GM18511 (cell line): ENCODE data around the gene ZBTB43.

ENCODE experiments used
- ATAC-seq: cut with Tn5 transposase; IDR thresholded peaks from one replicate; pipeline ENCODE4 v1.9.1; 2021; ENCODE audit warnings: mild to moderate bottlenecking, moderate library complexity; ENCODE audit not compliant: unreplicated experiment

The ZBTB43 gene

GRCh38 chr9:126856326-126856877 is 51.6 kb downstream of the ZBTB43 start:
- no peak for ATAC-seq

- no peak for ATAC-seq
Measured at GRCh38 chr9:126857261-126857960, 52.6 kb downstream of the ZBTB43 start.

- ATAC-seq: no peak
Measured at GRCh38 chr9:126859111-126859510, 54.3 kb downstream of the ZBTB43 start.

GRCh38 chr9:126860077-126860756 is 55.4 kb downstream of the ZBTB43 start, which contains the start of gene ZBTB34:
Gene ZBTB34, plus strand, starts transcription at chr9:126860639. Its CDS starts 18,761 bp downstream, at chr9:126879400.
- peak; percentile 63 for ATAC-seq

- peak; percentile 33 for ATAC-seq
Measured at GRCh38 chr9:126860757-126861466, 56.1 kb downstream of the ZBTB43 start.

- ATAC-seq: no peak
Measured at GRCh38 chr9:126861707-126862103, 56.9 kb downstream of the ZBTB43 start.

GRCh38 chr9:126862104-126862761 is 57.4 kb downstream of the ZBTB43 start:
- no peak for ATAC-seq

- no peak for ATAC-seq
Measured at GRCh38 chr9:126864771-126865170, 59.9 kb downstream of the ZBTB43 start.

- no peak for ATAC-seq
Measured at GRCh38 chr9:126869368-126869767, 64.5 kb downstream of the ZBTB43 start.

GRCh38 chr9:126872516-126872915 is 67.7 kb downstream of the ZBTB43 start:
- ATAC-seq: no peak

GRCh38 chr9:126874546-126875314 is 69.9 kb downstream of the ZBTB43 start:
- no peak for ATAC-seq

- no peak for ATAC-seq
Measured at GRCh38 chr9:126875756-126876510, 71.1 kb downstream of the ZBTB43 start.

GRCh38 chr9:126876531-126876930 is 71.7 kb downstream of the ZBTB43 start:
- ATAC-seq: no peak

GRCh38 chr9:126877418-126877817 is 72.6 kb downstream of the ZBTB43 start:
- no peak for ATAC-seq

- ATAC-seq: no peak
Measured at GRCh38 chr9:126879288-126879687, 74.4 kb downstream of the ZBTB43 start.

GRCh38 chr9:126880226-126880946 is 75.5 kb downstream of the ZBTB43 start:
- no peak for ATAC-seq

- ATAC-seq: no peak
Measured at GRCh38 chr9:126880947-126881332, 76.1 kb downstream of the ZBTB43 start.

GRCh38 chr9:126882746-126883145 is 77.9 kb downstream of the ZBTB43 start:
- no peak for ATAC-seq

GRCh38 chr9:126883636-126884035 is 78.8 kb downstream of the ZBTB43 start:
- no peak for ATAC-seq
